ENCODE data around the gene MYL5. TPM values are rescaled to one million over a fixed set of nuclear protein-coding genes. Genes with fewer than 3 reads are reported as not detected.
A peak's percentile ranks its signal among the peaks of the same experiment; 100 is the strongest.

Gene MYL5
- total RNA-seq, 1 experiment from 2014 or later: 29.8 TPM

- Histone ChIP-seq H3K27me3 (ENCODE audit: insufficient read depth, low read depth) (peaks cover 37% of the 10 kb centered on the region), H3K9me2 (ENCODE audit: insufficient read depth) (no peaks in the 10 kb centered on the region), H3K4me3 (no peak overlapping the region), H3K27ac (no peak overlapping the region), H3K4me1 (replicated peaks; ENCODE audit: insufficient read depth) (no peaks in the 10 kb centered on the region), H3K4me2 (no peak overlapping the region), H2AFZ (no peak overlapping the region), H3K79me2 (ENCODE audit: low read depth) (no peaks in the 10 kb centered on the region), H3F3A (ENCODE audit: insufficient read depth, low read depth) (no peaks in the 10 kb centered on the region), H3K36me3 (ENCODE audit: low read depth) (no peaks in the 10 kb centered on the region), H3K9me3 (ENCODE audit: insufficient read depth, low read depth) (no peaks in the 10 kb centered on the region), H4K20me1 (ENCODE audit: insufficient read depth) (no peaks in the 10 kb centered on the region)
- CTCF ChIA-PET: no interaction called here
- POLR2A ChIA-PET (ENCODE audit: unreplicated experiment): no interaction called here
- no peak for DNase-seq
- intact Hi-C loops (cut with micrococcal nuclease; ENCODE audit: unreplicated experiment): no loop called here
- no peak for TF ChIP-seq EZH2 (IDR thresholded peaks at IDR 0.05; ENCODE audit: low read depth)
- TF ChIP-seq, protein P1, sequence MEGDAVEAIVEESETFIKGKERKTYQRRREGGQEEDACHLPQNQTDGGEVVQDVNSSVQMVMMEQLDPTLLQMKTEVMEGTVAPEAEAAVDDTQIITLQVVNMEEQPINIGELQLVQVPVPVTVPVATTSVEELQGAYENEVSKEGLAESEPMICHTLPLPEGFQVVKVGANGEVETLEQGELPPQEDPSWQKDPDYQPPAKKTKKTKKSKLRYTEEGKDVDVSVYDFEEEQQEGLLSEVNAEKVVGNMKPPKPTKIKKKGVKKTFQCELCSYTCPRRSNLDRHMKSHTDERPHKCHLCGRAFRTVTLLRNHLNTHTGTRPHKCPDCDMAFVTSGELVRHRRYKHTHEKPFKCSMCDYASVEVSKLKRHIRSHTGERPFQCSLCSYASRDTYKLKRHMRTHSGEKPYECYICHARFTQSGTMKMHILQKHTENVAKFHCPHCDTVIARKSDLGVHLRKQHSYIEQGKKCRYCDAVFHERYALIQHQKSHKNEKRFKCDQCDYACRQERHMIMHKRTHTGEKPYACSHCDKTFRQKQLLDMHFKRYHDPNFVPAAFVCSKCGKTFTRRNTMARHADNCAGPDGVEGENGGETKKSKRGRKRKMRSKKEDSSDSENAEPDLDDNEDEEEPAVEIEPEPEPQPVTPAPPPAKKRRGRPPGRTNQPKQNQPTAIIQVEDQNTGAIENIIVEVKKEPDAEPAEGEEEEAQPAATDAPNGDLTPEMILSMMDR (conservative IDR thresholded peaks at IDR 0.05): no peak
- BruUV-seq (replicated peaks): no TSS peak
Observed at GRCh38 chr4:661881-662761, 12.2 kb upstream of the MYL5 start.

DNA sequence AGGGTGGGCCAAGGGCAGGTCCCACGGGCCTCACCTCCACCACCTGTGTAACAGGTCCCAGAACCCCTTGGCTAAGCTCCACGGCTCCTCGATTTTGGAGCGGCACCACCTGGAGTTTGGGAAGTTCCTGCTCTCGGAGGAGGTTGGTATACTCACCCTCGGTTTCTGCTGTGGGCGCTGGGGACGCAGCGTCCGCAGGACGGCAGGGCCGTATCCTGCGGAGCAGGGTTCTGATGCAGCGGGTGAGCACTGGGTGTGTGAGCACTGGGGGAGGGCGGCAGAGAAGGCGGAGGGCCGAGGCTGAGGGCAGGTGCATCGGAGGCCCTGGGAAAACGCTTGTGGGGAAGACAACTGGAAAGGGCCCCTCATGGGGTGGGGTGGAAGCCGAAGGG lies 11.3 kb upstream of the MYL5 start:
- no peaks in the 10 kb centered on the region for H3K79me2 ChIP-seq (ENCODE audit: low read depth)
- no peak overlapping the region for H2AFZ ChIP-seq
- peaks cover 37% of the 10 kb centered on the region for H3K27me3 ChIP-seq (ENCODE audit: insufficient read depth, low read depth)
- H3K4me2 ChIP-seq: no peak overlapping the region
- intact Hi-C loops (cut with micrococcal nuclease; ENCODE audit: unreplicated experiment): no loop called here
- no peaks in the 10 kb centered on the region for H3F3A ChIP-seq (ENCODE audit: insufficient read depth, low read depth)
- POLR2A ChIA-PET (ENCODE audit: unreplicated experiment): interaction anchor here (0.6 kb wide), 1 partner anchor 24 kb away, joined by 4 read pairs; no protein-coding TSS in a partner anchor
- no peak for DNase-seq
- no peak overlapping the region for H3K27ac ChIP-seq
- H3K9me2 ChIP-seq (ENCODE audit: insufficient read depth): no peaks in the 10 kb centered on the region
- BruUV-seq (replicated peaks): TSS peak; percentile 30
- H3K4me1 ChIP-seq (replicated peaks; ENCODE audit: insufficient read depth): no peaks in the 10 kb centered on the region
- H3K36me3 ChIP-seq (ENCODE audit: low read depth): no peaks in the 10 kb centered on the region
- TF ChIP-seq, protein P1 (conservative IDR thresholded peaks at IDR 0.05): no peak
- TF ChIP-seq EZH2 (IDR thresholded peaks at IDR 0.05; ENCODE audit: low read depth): no peak
- no peaks in the 10 kb centered on the region for H3K9me3 ChIP-seq (ENCODE audit: insufficient read depth, low read depth)
- H3K4me3 ChIP-seq: no peak overlapping the region
- CTCF ChIA-PET: no interaction called here
- no peaks in the 10 kb centered on the region for H4K20me1 ChIP-seq (ENCODE audit: insufficient read depth)

DNA sequence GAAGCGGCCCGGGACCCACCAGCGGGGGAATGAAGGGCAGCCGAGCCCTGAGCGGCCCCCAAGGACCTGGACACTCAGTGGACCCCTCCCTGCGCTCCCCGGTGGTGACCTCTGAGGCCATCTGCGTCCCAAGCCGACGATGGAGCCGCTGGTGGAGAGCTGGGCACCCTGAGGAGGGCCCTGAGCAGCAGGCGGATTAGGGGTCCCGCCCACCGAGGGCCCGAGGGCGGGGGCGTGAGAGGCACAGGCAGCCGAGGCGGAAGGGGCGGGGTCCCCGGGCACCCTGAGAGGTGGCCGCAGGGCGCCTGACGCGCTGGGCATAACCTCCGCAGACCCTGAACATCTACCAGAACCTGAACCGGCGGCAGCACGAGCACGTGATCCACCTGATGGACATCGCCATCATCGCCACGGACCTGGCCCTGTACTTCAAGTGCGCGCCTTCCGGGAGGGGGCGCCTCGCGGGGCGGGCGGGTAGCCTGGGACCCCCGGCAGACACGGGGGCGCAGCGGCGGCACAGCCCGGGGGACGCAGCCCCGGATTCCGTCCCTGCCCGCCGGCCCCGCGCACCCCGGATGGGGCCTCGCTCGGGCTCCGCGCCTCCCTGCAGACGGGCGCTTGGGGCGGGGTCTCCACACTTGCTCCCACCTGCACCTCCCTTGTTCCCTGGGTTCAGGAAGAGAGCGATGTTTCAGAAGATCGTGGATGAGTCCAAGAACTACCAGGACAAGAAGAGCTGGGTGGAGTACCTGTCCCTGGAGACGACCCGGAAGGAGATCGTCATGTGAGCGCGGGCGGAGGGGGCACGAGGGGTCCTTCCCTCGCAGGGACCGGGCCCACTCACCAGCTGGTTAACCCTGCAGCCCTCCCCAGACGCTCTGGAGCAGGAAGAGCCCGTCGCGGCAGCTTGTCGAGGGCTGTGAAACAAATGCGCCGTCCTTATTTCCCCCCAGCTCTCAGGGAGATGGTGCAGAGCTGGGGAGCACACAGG lies 10.6 kb upstream of the MYL5 start:
- no peaks in the 10 kb centered on the region for H4K20me1 ChIP-seq (ENCODE audit: insufficient read depth)
- ChIA-PET POLR2A (ENCODE audit: unreplicated experiment) (interaction anchor here (0.6 kb wide), 1 partner anchor 24 kb away, joined by 4 read pairs; no protein-coding TSS in a partner anchor), CTCF (interaction anchor here (0.5 kb wide), 1 partner anchor 107 kb away, joined by 6 read pairs; no protein-coding TSS in a partner anchor)
- H3K9me2 ChIP-seq (ENCODE audit: insufficient read depth): no peaks in the 10 kb centered on the region
- intact Hi-C loops (cut with micrococcal nuclease; ENCODE audit: unreplicated experiment): no loop called here
- H3K27ac ChIP-seq: no peak overlapping the region
- TSS peak; percentile 75 for BruUV-seq (replicated peaks)
- no peak overlapping the region for H3K4me3 ChIP-seq
- H3K27me3 ChIP-seq (ENCODE audit: insufficient read depth, low read depth): peaks cover 37% of the 10 kb centered on the region
- no peak for TF ChIP-seq EZH2 (IDR thresholded peaks at IDR 0.05; ENCODE audit: low read depth)
- TF ChIP-seq, protein P1 (conservative IDR thresholded peaks at IDR 0.05): no peak
- no peaks in the 10 kb centered on the region for H3K79me2 ChIP-seq (ENCODE audit: low read depth)
- DNase-seq: peak in 1 of 2 experiments; percentile 55
- no peak overlapping the region for H3K4me2 ChIP-seq
- no peaks in the 10 kb centered on the region for H3K36me3 ChIP-seq (ENCODE audit: low read depth)
- H3K4me1 ChIP-seq (replicated peaks; ENCODE audit: insufficient read depth): no peaks in the 10 kb centered on the region
- H2AFZ ChIP-seq: no peak overlapping the region
- no peaks in the 10 kb centered on the region for H3K9me3 ChIP-seq (ENCODE audit: insufficient read depth, low read depth)
- no peaks in the 10 kb centered on the region for H3F3A ChIP-seq (ENCODE audit: insufficient read depth, low read depth)

Measured in PC-9 (cell line).